ENCODE measurements around the gene PKP4.

PKP4 gene

GRCh38 chr2:158637357-158637756, 180.6 kb downstream of the PKP4 start:
- Histone ChIP-seq H3K9me3 (ENCODE audit: control insufficient read depth, low read depth, low read length) (no peaks in the 10 kb centered on the region), H3K9ac (ENCODE audit: low read length) (no peak overlapping the region), H3K27ac (ENCODE audit: low read length) (no peak overlapping the region), H3K36me3 (ENCODE audit: control insufficient read depth, low read depth, low read length) (peaks cover 44% of the 10 kb centered on the region), H3K4me3 (ENCODE audit: low read length) (no peak overlapping the region), H3K27me3 (ENCODE audit: control insufficient read depth, insufficient read depth, low read length) (no peaks in the 10 kb centered on the region), H3K4me1 (ENCODE audit: control insufficient read depth, low read depth, low read length) (no peaks in the 10 kb centered on the region)

GRCh38 chr2:158644139-158644538, 187.4 kb downstream of the PKP4 start:
- Histone ChIP-seq H3K27ac (ENCODE audit: low read length) (no peak overlapping the region), H3K9me3 (ENCODE audit: control insufficient read depth, low read depth, low read length) (no peaks in the 10 kb centered on the region), H3K36me3 (ENCODE audit: control insufficient read depth, low read depth, low read length) (peaks cover 10% of the 10 kb centered on the region), H3K27me3 (ENCODE audit: control insufficient read depth, insufficient read depth, low read length) (no peaks in the 10 kb centered on the region), H3K9ac (ENCODE audit: low read length) (no peak overlapping the region), H3K4me3 (ENCODE audit: low read length) (no peak overlapping the region), H3K4me1 (ENCODE audit: control insufficient read depth, low read depth, low read length) (no peaks in the 10 kb centered on the region)

- Histone ChIP-seq H3K27ac (ENCODE audit: low read length) (no peak overlapping the region), H3K9me3 (ENCODE audit: control insufficient read depth, low read depth, low read length) (no peaks in the 10 kb centered on the region), H3K36me3 (ENCODE audit: control insufficient read depth, low read depth, low read length) (peaks cover 6% of the 10 kb centered on the region), H3K27me3 (ENCODE audit: control insufficient read depth, insufficient read depth, low read length) (no peaks in the 10 kb centered on the region), H3K4me1 (ENCODE audit: control insufficient read depth, low read depth, low read length) (no peaks in the 10 kb centered on the region), H3K4me3 (ENCODE audit: low read length) (no peak overlapping the region), H3K9ac (ENCODE audit: low read length) (no peak overlapping the region)
Measured at GRCh38 chr2:158645299-158645698, 188.5 kb downstream of the PKP4 start.

GRCh38 chr2:158647436-158648231, 190.9 kb downstream of the PKP4 start:
- Histone ChIP-seq H3K36me3 (ENCODE audit: control insufficient read depth, low read depth, low read length) (no peaks in the 10 kb centered on the region), H3K27me3 (ENCODE audit: control insufficient read depth, insufficient read depth, low read length) (no peaks in the 10 kb centered on the region), H3K27ac (ENCODE audit: low read length) (no peak overlapping the region)

DNA sequence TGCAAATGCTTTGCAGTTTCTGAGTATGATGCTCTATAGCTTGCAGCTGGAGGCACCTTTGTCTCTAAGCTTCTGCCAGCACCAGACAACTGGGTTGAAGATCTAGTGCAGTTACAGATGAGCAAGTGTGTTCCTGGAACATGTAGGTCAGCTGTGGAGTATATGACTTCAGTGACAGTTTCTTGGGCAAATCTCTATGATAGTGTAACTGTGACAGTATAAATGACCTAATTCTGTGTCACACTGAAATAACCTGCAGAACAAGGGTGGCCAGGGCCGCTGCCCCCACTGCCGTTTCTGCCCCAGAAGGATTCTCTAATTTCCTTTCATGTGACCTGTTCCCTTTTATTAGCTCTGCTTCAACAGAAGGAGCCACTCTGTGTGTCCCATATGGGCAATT, 193.1 kb downstream of the PKP4 start:
- Histone ChIP-seq H3K36me3 (ENCODE audit: control insufficient read depth, low read depth, low read length) (no peaks in the 10 kb centered on the region), H3K4me1 (ENCODE audit: control insufficient read depth, low read depth, low read length) (no peaks in the 10 kb centered on the region), H3K4me3 (ENCODE audit: low read length) (no peak overlapping the region), H3K9me3 (ENCODE audit: control insufficient read depth, low read depth, low read length) (no peaks in the 10 kb centered on the region), H3K27ac (ENCODE audit: low read length) (no peak overlapping the region), H3K9ac (ENCODE audit: low read length) (no peak overlapping the region), H3K27me3 (ENCODE audit: control insufficient read depth, insufficient read depth, low read length) (no peaks in the 10 kb centered on the region)

More at GRCh38 chr2:158647436-158648231, 190.9 kb downstream of the PKP4 start:
- Histone ChIP-seq H3K4me1 (ENCODE audit: control insufficient read depth, low read depth, low read length) (no peaks in the 10 kb centered on the region), H3K9ac (ENCODE audit: low read length) (no peak overlapping the region), H3K9me3 (ENCODE audit: control insufficient read depth, low read depth, low read length) (no peaks in the 10 kb centered on the region), H3K4me3 (ENCODE audit: low read length) (no peak overlapping the region)

DNA sequence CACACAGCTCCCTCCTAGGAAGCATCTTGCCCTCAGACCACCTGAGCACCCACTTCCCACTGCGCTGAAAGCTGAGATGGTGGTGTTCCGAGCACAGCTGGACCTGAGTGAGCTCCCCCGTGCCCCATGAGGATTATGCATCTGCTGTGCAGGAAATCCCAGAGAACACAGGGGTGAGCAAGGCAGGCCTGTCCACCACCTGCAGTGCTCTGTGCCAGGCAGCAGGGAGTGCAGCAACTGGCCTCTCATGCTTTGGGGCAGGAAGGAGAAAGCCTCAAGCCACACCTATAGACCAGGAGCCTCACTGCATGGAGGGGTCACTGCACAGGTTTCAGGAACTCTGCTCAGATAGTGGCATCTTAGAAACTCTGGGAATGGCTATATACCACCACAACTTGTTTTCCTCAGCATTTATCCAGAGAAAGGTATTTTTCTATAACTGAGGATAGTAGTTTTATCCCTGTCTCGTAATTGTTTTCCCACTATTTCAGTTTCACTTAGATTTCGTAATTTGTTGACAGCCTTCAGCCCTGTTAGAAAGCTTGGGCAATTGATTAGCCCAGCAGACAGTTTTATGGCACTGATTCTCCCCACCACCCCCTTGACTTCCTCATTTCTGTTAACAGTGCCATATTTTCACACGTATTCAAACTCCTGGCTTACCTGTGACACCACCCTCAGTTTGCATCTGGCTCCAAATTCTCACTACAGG, 194.1 kb downstream of the PKP4 start:
- no peak overlapping the region for H3K27ac ChIP-seq (ENCODE audit: low read length)
- no peaks in the 10 kb centered on the region for H3K9me3 ChIP-seq (ENCODE audit: control insufficient read depth, low read depth, low read length)
- H3K4me1 ChIP-seq (ENCODE audit: control insufficient read depth, low read depth, low read length): no peaks in the 10 kb centered on the region
- H3K4me3 ChIP-seq (ENCODE audit: low read length): no peak overlapping the region
- no peak overlapping the region for H3K9ac ChIP-seq (ENCODE audit: low read length)
- H3K36me3 ChIP-seq (ENCODE audit: control insufficient read depth, low read depth, low read length): no peaks in the 10 kb centered on the region
- no peaks in the 10 kb centered on the region for H3K27me3 ChIP-seq (ENCODE audit: control insufficient read depth, insufficient read depth, low read length)

DNA sequence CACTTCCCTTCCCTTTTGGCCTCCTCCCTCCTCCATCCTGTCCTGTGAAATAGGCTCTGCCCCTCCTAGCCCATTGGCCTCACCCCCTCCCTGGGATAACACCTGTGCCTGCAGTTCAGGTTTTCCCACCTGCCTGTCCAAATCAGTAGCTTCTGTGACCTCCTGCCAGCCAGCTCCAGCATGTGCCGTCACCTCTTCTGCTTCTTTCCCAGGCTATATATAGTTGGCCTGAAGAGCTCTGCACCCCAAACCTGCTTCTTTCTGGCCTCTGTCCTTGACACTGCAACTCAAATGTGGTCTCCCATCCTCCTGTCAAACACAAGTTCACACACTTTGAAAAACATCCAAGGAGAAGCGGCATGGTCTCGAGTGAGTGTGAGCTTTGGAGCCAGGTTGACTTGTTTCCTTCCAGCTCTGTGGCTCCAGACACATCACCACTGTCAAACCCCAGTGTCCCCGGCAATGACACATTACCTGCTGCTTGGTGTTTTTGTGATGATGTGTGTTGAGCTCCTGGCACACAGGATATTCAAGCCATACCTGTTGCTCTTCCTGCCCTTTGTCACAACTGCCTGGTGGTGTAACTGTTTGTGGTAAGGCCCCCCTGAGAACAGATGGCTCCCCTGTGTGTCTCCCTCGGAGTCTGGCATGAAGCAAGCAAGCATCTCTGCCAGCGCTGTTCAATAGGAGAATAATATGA, 194.8 kb downstream of the PKP4 start:
- Histone ChIP-seq H3K9me3 (ENCODE audit: control insufficient read depth, low read depth, low read length) (no peaks in the 10 kb centered on the region), H3K4me1 (ENCODE audit: control insufficient read depth, low read depth, low read length) (no peaks in the 10 kb centered on the region), H3K4me3 (ENCODE audit: low read length) (no peak overlapping the region), H3K27ac (ENCODE audit: low read length) (no peak overlapping the region), H3K27me3 (ENCODE audit: control insufficient read depth, insufficient read depth, low read length) (no peaks in the 10 kb centered on the region), H3K36me3 (ENCODE audit: control insufficient read depth, low read depth, low read length) (no peaks in the 10 kb centered on the region), H3K9ac (ENCODE audit: low read length) (no peak overlapping the region)

DNA sequence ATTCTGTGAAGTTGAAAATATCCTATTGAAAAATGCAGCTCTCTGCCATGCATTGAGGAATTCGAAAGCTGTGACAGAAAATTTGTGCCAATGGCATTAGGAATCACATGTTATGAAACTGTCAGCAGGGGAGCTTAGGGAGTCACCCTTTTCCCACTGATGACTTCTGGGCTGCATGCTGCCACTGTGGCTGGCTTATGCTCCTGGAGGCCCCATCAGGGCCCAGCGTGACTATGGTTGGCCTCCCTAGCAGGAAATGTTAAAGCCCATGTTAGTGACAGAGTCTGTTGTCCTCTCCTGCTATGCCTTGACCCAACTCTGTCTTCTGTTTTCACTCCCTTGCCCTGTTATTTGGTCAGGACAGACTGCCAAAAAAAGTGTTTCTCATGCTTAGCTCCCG, 198.9 kb downstream of the PKP4 start:
- Histone ChIP-seq H3K9ac (ENCODE audit: low read length) (no peak overlapping the region), H3K9me3 (ENCODE audit: control insufficient read depth, low read depth, low read length) (no peaks in the 10 kb centered on the region), H3K27me3 (ENCODE audit: control insufficient read depth, insufficient read depth, low read length) (no peaks in the 10 kb centered on the region), H3K27ac (ENCODE audit: low read length) (no peak overlapping the region), H3K4me3 (ENCODE audit: low read length) (no peak overlapping the region), H3K4me1 (ENCODE audit: control insufficient read depth, low read depth, low read length) (no peaks in the 10 kb centered on the region), H3K36me3 (ENCODE audit: control insufficient read depth, low read depth, low read length) (no peaks in the 10 kb centered on the region)

GRCh38 chr2:158656492-158657229, 199.9 kb downstream of the PKP4 start:
- Histone ChIP-seq H3K36me3 (ENCODE audit: control insufficient read depth, low read depth, low read length) (peaks cover 6% of the 10 kb centered on the region), H3K9me3 (ENCODE audit: control insufficient read depth, low read depth, low read length) (no peaks in the 10 kb centered on the region), H3K4me1 (ENCODE audit: control insufficient read depth, low read depth, low read length) (no peaks in the 10 kb centered on the region), H3K27me3 (ENCODE audit: control insufficient read depth, insufficient read depth, low read length) (no peaks in the 10 kb centered on the region), H3K4me3 (ENCODE audit: low read length) (no peak overlapping the region), H3K27ac (ENCODE audit: low read length) (no peak overlapping the region), H3K9ac (ENCODE audit: low read length) (no peak overlapping the region)

DNA sequence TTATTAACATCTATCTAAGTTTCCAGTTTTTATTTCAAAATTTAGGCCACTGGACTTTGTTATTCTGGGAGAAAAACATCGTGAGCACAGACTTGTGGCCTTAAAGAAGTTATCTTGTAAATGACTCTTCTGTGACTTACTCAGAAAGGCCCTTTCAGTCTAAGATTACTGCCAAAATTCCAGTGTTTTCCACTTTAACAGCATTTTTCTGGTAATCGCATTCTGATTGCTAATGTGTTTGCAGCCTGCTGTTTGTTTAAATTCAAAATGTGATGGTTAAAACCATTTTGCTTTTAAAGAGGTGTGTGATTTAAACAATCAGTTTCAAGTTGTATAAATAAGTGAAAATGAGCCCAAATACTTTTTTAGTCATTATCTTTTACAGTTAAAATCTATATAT, 201.6 kb downstream of the PKP4 start:
- H3K27ac ChIP-seq (ENCODE audit: low read length): no peak overlapping the region
- no peak overlapping the region for H3K9ac ChIP-seq (ENCODE audit: low read length)
- no peaks in the 10 kb centered on the region for H3K27me3 ChIP-seq (ENCODE audit: control insufficient read depth, insufficient read depth, low read length)
- peaks cover 21% of the 10 kb centered on the region for H3K36me3 ChIP-seq (ENCODE audit: control insufficient read depth, low read depth, low read length)
- H3K4me1 ChIP-seq (ENCODE audit: control insufficient read depth, low read depth, low read length): no peaks in the 10 kb centered on the region
- H3K4me3 ChIP-seq (ENCODE audit: low read length): no peak overlapping the region
- no peaks in the 10 kb centered on the region for H3K9me3 ChIP-seq (ENCODE audit: control insufficient read depth, low read depth, low read length)

GRCh38 chr2:158659483-158659882, 202.7 kb downstream of the PKP4 start:
- H3K36me3 ChIP-seq (ENCODE audit: control insufficient read depth, low read depth, low read length): peaks cover 32% of the 10 kb centered on the region

More at GRCh38 chr2:158659483-158659882, 202.7 kb downstream of the PKP4 start:
- H3K9me3 ChIP-seq (ENCODE audit: control insufficient read depth, low read depth, low read length): no peaks in the 10 kb centered on the region
- H3K9ac ChIP-seq (ENCODE audit: low read length): no peak overlapping the region
- no peak overlapping the region for H3K4me3 ChIP-seq (ENCODE audit: low read length)
- no peaks in the 10 kb centered on the region for H3K27me3 ChIP-seq (ENCODE audit: control insufficient read depth, insufficient read depth, low read length)
- no peak overlapping the region for H3K27ac ChIP-seq (ENCODE audit: low read length)
- no peaks in the 10 kb centered on the region for H3K4me1 ChIP-seq (ENCODE audit: control insufficient read depth, low read depth, low read length)
